Neural crest cell (in vitro differentiated cells): ENCODE results near the gene PRTN3. TPM values are rescaled to one million over a fixed set of nuclear protein-coding genes. Genes with fewer than 3 reads are reported as not detected.

Source experiments
- DNase-seq: peaks from one replicate; pipeline ENCODE4 v3.0.0; 2021; ENCODE audit warnings: low read depth, mixed read lengths, low spot score
- H3K27ac Mint-ChIP-seq: one replicate; pipeline ENCODE4 v1.8.0; 2021; ENCODE audit warnings: mild to moderate bottlenecking, mixed read lengths; ENCODE audit not compliant: unreplicated experiment
- H3K27me3 Mint-ChIP-seq: 2 replicates; pipeline ENCODE4 v1.8.0; 2021; ENCODE audit warnings: low read depth, mild to moderate bottlenecking, mixed read lengths
- H3K36me3 Mint-ChIP-seq: 2 replicates; pipeline ENCODE4 v1.8.0; 2021; ENCODE audit warnings: low read depth, mild to moderate bottlenecking, mixed read lengths
- H3K4me1 Mint-ChIP-seq: 2 replicates; pipeline ENCODE4 v1.8.0; 2021; ENCODE audit warnings: mixed read lengths
- H3K4me3 Mint-ChIP-seq: one replicate; pipeline ENCODE4 v1.8.0; 2021; ENCODE audit warnings: mild to moderate bottlenecking, mixed read lengths
- H3K9me3 Mint-ChIP-seq: 2 replicates; pipeline ENCODE4 v1.8.0; 2021; ENCODE audit warnings: mixed read lengths
- total RNA-seq: library from RNA; stranded (reverse); gene quantifications from 2 replicates; pipeline ENCODE4 v1.2.1, GENCODE V29; 2021
- TF ChIP-seq, protein P1 (sequence below): fragments of 200-600 bp; sonication (generic); conservative IDR thresholded peaks from 2 replicates; pipeline ENCODE4 v1.5.0; 2021; ENCODE audit warnings: antibody characterized with exemption, mild to moderate bottlenecking

Gene PRTN3
- total RNA-seq, 1 donor from 2014 or later = not detected

DNA sequence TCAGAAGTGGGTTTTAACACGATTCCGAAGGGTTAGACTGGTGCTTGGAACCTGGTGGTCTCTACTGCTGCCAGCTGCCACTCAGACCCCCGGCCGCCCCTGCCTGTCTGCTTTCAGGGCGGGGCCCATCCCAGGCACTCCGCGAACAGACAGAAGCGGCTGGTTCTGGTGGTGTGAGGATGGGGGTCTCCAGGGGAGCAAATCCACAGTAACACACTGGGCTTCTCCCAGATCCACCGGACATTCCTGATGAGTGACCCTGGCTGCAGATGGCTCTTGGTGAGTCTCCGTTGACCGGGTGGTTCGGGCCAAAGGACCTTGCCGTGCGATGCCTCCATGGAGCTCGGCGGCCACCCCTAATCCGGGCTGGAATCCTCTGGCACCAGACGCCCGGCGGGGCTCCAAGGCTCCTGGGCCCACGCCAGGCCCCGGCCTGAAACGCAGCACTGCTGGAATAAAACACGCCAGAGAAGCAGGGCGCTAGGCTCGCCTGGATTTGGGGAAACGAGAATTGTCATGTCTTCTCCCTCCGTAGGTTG lies 45.7 kb upstream of the PRTN3 start:
- Mint-ChIP-seq H3K36me3 (peaks cover 7% of the 10 kb centered on the region), H3K4me3 (peak overlapping the region; percentile 49), H3K4me1 (peaks cover 20% of the 10 kb centered on the region), H3K27me3 (peaks cover 13% of the 10 kb centered on the region), H3K9me3 (no peaks in the 10 kb centered on the region), H3K27ac (no peak overlapping the region)
- TF ChIP-seq, protein P1, sequence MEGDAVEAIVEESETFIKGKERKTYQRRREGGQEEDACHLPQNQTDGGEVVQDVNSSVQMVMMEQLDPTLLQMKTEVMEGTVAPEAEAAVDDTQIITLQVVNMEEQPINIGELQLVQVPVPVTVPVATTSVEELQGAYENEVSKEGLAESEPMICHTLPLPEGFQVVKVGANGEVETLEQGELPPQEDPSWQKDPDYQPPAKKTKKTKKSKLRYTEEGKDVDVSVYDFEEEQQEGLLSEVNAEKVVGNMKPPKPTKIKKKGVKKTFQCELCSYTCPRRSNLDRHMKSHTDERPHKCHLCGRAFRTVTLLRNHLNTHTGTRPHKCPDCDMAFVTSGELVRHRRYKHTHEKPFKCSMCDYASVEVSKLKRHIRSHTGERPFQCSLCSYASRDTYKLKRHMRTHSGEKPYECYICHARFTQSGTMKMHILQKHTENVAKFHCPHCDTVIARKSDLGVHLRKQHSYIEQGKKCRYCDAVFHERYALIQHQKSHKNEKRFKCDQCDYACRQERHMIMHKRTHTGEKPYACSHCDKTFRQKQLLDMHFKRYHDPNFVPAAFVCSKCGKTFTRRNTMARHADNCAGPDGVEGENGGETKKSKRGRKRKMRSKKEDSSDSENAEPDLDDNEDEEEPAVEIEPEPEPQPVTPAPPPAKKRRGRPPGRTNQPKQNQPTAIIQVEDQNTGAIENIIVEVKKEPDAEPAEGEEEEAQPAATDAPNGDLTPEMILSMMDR = no peak
- DNase-seq = no peak

DNA sequence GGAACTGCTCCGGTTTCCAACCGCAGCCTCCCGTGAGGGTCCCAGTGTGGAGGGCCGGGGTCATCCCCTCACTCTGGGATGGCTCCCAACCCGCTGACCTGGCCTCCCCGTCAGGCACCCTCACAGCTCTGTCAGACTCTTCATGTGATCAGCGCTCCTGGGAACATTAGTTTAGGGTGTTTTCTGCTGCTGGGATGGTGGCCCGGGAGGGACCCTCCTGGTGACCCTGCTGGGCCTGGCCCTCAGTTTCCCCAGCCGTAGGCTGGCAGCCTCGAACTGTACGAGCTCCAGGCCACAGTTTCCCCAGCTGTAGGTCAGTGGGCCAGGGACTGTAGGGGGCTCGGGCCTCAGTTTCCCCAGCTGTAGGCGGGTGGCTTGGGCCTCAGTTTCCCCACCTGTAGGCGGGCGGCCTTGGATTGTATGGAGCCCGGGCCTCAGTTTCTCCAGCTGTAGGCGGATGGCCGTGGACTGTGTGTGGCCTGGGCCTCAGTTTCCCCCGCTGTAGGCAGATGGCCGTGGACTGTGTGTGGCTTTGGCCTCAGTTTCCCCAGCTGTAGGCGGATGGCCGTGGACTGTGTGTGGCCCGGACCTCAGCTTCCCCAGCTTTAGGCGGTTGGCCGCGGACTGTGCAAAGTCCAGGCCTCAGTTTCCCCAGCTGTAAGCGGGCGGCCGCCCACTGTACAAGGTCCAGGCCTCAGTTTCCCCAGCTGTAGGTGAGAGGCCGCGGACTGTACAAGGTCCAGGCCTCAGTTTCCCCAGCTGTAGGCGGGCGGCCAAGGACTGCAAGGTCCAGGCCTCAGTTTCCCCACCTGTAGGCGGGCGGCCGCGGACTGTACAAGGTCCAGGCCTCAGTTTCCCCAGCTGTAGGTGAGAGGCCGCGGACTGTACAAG lies 44.9 kb upstream of the PRTN3 start:
- Mint-ChIP-seq H3K36me3 (peaks cover 11% of the 10 kb centered on the region), H3K4me1 (peaks cover 26% of the 10 kb centered on the region), H3K27ac (no peak overlapping the region), H3K27me3 (peaks cover 13% of the 10 kb centered on the region), H3K4me3 (peak overlapping the region; percentile 98), H3K9me3 (no peaks in the 10 kb centered on the region)
- no peak for DNase-seq
- TF ChIP-seq, protein P1 = no peak

DNA sequence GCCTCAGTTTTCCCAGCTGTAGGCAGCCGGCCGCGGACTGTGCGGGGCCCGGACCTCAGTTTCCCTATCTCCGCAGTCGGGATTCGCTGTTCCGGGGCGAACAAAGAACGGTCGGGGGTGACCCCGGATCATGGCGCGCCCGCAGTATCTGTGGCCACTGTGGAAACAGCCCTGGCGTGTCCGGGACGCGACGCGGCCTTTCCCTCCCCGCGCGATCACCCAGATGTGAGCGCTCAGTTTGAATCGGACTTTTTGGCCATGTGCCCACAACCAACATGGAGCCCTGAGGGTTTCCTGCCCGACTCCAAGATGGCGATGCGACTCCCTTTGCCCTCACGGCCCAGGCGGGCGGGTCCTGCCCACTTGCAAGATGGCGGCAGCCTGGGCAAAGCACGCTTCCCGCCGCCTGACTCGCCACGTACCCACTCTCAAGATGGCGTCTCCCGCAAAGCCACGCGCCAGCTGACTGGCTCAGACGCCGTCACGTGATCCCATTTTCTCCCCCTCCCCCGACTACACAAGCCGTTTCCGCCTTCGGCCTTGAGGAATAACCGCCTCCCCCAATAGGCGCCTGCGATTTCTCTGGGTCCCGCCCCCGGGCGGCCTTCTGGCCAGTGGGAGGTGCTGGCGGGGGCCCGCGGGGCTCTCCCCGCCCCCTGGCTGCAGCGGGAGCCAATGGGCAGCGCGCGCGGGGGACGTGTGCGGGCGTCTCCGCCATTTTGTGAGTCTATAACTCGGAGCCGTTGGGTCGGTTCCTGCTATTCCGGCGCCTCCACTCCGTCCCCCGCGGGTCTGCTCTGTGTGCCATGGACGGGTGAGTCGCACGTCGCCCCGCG lies 43.9 kb upstream of the PRTN3 start, which contains the start of gene PTBP1:
PTBP1 (plus strand) TSS at position 761 of the 836 bp plus-strand sequence; CDS start at position 807, 46 bp downstream.
- peak within 1 kb of the TSS; percentile 97 for H3K27ac Mint-ChIP-seq
- H3K36me3 Mint-ChIP-seq = peaks cover 11% of the 10 kb centered on the region
- TF ChIP-seq, protein P1 = no peak
- H3K4me3 Mint-ChIP-seq = peak within 1 kb of the TSS; percentile 98
- peaks cover 13% of the 10 kb centered on the region for H3K27me3 Mint-ChIP-seq
- H3K4me1 Mint-ChIP-seq = peaks cover 29% of the 10 kb centered on the region
- no peaks in the 10 kb centered on the region for H3K9me3 Mint-ChIP-seq
- peak; percentile 97 for DNase-seq

DNA sequence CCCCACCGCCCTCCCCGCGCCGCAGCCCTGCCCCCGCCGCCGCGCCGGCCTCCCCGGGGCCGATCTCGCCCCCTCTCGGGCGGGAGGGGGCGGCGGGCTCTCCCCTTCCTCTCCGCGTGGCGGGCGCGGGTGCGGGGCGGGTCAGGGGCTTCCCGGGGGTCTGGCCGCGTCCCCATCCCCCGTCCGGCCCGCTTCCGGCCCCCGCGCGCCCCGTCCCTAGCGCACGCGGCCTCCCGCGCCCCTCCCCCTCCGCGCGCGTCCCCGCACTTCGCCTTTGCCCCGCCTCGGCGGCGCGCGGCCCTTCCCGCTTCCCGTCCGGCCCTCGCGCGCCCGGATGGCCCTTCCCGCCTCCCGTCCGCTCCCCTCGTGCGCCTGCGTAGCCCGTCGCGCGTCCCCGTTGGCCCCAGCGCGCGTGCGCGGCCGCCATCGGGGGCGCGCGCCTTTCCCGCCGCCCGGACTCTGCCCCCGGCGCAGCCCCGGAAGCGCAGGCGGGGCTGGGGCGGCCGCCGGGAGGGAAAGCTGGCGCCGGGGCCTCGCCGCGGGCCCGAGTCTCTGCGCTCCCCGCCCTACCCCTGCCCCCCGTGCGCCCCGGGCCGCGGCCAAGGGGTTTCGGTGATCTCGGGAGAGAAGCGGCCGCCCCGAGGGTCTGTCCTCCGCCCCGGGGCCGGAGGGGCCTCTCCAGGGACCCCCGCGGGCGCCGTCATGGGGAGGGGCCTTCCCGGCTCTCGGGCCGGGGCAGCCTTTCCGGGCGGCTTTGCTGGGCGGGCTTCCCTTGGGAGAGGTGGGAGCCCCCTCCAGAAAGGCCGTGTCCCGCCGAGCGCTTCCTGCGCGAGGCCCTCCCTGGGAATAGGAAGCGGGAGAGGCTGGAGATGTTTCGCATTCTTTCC lies 43.0 kb upstream of the PRTN3 start:
- peak overlapping the region; percentile 98 for H3K4me3 Mint-ChIP-seq
- H3K27me3 Mint-ChIP-seq = peaks cover 16% of the 10 kb centered on the region
- H3K9me3 Mint-ChIP-seq = no peaks in the 10 kb centered on the region
- peaks cover 38% of the 10 kb centered on the region for H3K4me1 Mint-ChIP-seq
- TF ChIP-seq, protein P1 = no peak
- H3K27ac Mint-ChIP-seq = peak overlapping the region; percentile 95
- peaks cover 15% of the 10 kb centered on the region for H3K36me3 Mint-ChIP-seq
- DNase-seq = peak; percentile 76
